GM10248 (cell line): Measurements from ENCODE around the gene CAPN9.
A peak's percentile ranks its signal among the peaks of the same experiment; 100 is the strongest.

Experiments
- CTCF ChIA-PET: fragments of 300-600 bp; sonication (Branson Sonifier 250); formaldehyde crosslinking; extraction: SDS; loops from one replicate; lab custom pipeline; 2021; ENCODE audit warnings: antibody characterized with exemption; lab: Yijun Ruan, JAX
- POLR2A ChIA-PET: fragments of 350-650 bp; sonication (Branson Sonifier 250); formaldehyde crosslinking; extraction: SDS; loops from one replicate; lab custom pipeline; 2020; ENCODE audit warnings: antibody characterized with exemption; lab: Yijun Ruan, JAX
- DNase-seq: peaks from one replicate; pipeline ENCODE4 v3.0.0; 2012; ENCODE audit errors: extremely low spot score
- TF ChIP-seq, protein P1 (sequence below): IDR thresholded peaks from 2 replicates; pipeline ENCODE4 v1.5.1; 2012; ENCODE audit warnings: mild to moderate bottlenecking, low read depth; ENCODE audit errors: extremely low read depth, missing control alignments, control extremely low read depth

The CAPN9 gene

DNA sequence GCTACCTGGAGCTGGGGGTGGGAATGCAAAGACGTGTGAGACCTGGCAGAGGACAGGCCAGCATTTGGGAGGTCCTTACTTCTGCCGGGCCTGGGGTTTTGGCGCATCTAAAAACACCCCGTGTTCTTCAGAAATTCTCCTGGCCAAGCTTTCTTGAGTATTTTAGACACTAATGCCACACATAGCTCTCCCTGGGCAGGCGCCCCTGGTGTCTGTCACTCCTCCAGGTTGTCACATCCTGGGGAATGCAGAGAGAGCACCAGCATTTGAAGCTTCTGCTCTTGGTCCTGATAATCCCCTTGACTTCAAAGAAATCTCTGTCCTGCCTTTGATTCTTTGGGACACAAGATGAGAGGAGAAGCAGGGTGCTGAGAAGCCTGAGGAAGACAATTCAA is 6.0 kb downstream of the CAPN9 start:
- DNase-seq = no peak
- TF ChIP-seq, protein P1, sequence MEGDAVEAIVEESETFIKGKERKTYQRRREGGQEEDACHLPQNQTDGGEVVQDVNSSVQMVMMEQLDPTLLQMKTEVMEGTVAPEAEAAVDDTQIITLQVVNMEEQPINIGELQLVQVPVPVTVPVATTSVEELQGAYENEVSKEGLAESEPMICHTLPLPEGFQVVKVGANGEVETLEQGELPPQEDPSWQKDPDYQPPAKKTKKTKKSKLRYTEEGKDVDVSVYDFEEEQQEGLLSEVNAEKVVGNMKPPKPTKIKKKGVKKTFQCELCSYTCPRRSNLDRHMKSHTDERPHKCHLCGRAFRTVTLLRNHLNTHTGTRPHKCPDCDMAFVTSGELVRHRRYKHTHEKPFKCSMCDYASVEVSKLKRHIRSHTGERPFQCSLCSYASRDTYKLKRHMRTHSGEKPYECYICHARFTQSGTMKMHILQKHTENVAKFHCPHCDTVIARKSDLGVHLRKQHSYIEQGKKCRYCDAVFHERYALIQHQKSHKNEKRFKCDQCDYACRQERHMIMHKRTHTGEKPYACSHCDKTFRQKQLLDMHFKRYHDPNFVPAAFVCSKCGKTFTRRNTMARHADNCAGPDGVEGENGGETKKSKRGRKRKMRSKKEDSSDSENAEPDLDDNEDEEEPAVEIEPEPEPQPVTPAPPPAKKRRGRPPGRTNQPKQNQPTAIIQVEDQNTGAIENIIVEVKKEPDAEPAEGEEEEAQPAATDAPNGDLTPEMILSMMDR = no peak
- CTCF ChIA-PET = no interaction called here
- POLR2A ChIA-PET = no interaction called here

DNA sequence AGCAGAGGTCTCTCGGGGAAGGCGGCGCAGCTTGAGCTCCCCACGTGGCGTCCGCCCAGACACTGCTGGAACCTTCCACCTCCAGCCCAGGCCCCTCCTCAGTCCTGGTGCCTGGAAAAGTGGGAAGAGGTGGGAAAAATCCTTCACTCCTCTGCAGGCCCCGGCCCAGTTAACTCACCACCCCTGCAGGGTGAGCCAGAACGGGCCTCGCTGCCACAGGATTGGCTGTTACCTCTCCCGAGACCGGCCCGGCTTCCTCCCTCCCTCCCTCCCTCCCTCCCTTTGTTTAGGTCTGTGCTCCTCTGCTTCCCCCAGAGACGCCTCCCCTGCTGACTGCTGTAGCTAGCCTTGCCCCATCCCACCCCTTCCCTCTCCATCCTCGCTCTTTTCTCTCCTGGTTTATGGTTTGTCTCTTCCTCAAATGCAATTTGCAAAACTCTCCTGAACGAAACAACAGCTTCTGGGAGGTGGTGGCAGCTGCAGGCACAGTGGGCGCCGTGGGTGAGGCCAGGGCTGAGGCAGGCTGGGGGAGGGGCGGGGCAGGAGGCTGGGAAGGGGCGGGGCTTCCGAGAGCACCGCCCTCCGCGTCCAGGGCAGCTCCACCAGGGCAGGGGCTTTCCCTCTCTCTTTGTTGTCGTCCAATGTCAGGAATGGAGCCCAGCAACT is 6.5 kb downstream of the CAPN9 start:
- ChIA-PET CTCF (no interaction called here), POLR2A (no interaction called here)
- TF ChIP-seq, protein P1 = no peak
- DNase-seq = peak; percentile 52

DNA sequence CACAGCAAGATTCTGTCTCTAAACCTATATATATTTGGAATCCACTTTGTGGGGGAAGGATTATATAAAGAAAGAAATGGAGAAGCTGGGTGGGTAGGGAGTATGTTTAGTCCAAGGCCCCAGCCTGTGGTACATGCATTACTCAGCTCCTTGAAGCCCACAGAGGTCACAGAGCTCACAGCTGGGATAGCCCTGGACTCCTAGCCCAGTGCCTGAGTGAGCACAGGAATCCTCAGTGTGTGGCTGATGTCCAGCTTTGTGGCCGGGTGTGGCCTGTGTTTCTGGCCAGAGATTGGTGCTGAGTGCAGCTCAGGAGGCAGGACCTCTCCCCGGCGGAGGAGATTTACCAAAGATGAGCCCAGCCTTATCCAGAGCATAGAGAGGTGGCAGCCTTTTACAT is 7.6 kb downstream of the CAPN9 start:
- no peak for DNase-seq
- TF ChIP-seq, protein P1 = no peak
- ChIA-PET CTCF (interaction anchor here (0.9 kb wide), 1 partner anchor 13 kb away, joined by 3 read pairs; no protein-coding TSS in a partner anchor), POLR2A (no interaction called here)

DNA sequence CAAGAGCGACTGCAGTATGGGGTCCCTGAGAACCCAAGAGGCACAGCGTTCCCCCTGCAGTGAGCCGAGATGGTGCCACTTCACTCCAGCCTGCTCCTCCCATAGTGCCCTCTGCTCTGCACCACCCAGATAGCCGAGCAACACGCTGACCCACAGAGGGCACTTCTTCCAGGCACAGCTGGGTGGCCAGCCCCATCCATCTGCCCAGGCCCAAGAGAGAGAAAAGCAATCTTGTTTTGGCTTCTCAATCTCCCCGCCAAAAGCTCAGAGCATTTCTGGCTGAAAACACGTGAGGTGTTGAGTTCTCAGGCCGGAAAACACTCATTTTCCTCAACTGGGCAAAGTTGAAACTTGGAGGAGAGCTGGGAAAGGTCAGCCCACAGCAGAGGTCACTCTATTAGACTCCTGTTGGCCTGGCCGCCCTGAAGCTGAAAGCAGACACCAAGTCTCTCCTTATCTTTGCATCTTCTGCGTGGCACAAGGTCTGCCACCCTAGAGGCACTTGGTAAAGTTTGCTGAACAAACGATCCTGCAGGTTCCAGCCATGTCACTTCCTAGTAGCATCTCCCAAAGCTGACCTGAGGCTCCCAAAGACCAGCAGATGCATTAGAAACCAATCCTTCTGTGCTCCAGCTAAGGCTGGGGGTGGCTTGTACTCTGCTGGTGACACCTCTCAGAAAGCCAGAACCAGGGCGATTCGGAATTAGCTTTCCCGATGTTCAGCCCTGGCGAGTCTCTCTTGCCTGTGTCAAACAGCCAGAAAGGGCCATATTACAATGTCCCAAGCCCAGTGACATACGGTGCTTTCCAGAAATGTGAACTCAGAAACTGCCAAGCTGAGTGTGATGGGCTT is 10.9 kb downstream of the CAPN9 start:
- TF ChIP-seq, protein P1 = no peak
- ChIA-PET POLR2A (no interaction called here), CTCF (no interaction called here)
- no peak for DNase-seq

DNA sequence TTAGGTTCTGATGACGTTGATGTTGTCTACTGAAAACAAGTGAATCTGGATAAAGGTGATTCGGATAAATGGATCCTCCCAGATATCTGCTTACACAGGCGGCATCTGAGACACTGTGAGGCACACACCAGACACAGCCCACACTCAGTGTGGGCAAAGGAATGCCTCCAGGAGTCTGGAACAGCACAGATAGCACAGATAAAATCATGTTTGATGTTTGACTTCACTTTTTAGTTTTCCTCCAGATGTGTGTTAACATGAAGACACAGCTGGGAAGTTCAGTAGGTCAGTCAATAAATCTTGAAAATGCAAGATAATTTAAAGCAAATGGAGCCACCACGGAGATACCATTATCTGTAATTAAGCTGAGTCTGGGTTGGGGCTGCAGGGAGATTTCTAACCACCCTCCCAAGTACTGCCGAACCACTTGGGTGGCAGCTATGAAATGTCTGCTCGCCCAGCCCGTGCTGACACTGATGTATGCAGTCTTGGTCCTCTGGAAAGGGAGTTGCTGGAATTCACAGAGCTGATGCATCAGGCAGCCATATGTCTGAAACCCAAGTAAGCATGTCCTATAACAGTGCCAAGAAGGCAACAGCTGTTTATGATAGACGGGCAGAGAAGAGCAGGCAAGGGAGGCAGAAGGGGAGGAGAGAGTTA is 11.7 kb downstream of the CAPN9 start:
- CTCF ChIA-PET = interaction anchor here (1.4 kb wide), 1 partner anchor 116 kb away, joined by 3 read pairs; the partner anchor contains the start of gene COG2
- TF ChIP-seq, protein P1 = no peak
- no peak for DNase-seq
- POLR2A ChIA-PET = no interaction called here

DNA sequence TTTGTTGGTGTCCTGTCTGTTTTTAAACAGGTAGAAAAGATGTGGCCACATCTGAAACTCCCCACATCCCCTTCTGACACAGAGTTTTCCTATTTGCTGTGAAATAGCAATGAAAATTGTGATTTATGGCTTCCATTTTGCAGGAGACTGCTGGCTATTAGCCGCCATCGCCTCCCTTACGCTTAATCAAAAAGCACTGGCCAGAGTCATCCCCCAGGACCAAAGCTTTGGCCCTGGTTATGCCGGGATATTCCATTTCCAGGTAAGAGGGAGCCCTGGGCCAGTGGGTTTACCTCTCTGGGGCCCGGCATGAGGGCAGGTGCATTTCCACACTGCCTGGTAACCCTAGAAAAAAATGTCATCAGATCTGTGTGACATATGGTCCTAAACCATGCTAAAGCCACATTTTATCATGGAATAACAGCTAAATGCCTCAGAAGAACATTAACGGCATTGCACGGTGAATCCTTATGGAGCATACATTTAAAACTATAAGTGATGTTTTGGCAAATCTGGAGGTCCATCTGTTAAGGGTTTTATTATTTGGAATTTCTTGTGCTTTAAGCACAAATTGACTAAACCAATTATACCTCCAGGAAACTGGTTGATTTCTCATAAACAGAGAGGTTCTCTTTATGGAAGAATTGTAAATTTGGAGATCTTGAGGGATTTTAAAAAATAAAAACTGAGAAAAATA is 12.3 kb downstream of the CAPN9 start:
- POLR2A ChIA-PET = no interaction called here
- CTCF ChIA-PET = interaction anchor here (1.4 kb wide), 1 partner anchor 117 kb away, joined by 3 read pairs; the partner anchor contains the start of gene COG2
- no peak for DNase-seq
- TF ChIP-seq, protein P1 = no peak
